Keratinocyte (primary cell): Measurements from ENCODE around the gene DTL. TPM values are rescaled to one million over a fixed set of nuclear protein-coding genes. Genes with fewer than 3 reads are reported as not detected.

Experiments used
- DNase-seq: peaks from one replicate; pipeline ENCODE4 v3.0.0-alpha.2; 2011; ENCODE audit warnings: low read depth, missing footprints, low spot score
- FAIRE-seq: peaks from 2 replicates; lab custom pipeline; 2011; peaks lifted over from hg19 to GRCh38; lab: Jason Lieb, UNC
- H2AFZ ChIP-seq: 2 replicates; pipeline ENCODE4 v1.6.0; 2012; ENCODE audit warnings: low read length, control low read depth, inconsistent platforms; ENCODE audit not compliant: control insufficient read depth
- H3K27ac ChIP-seq: 2 replicates; pipeline ENCODE4 v1.5.1; 2011; ENCODE audit warnings: low read length; ENCODE audit not compliant: control insufficient read depth, insufficient read depth
- H3K27me3 ChIP-seq: 3 replicates; pipeline ENCODE4 v1.6.0; 2011; ENCODE audit warnings: low read length; ENCODE audit not compliant: control insufficient read depth, insufficient read depth; ENCODE audit errors: extremely low read depth
- H3K36me3 ChIP-seq, 2 experiments: 2 replicates in 1 of 2; 3 replicates in 1 of 2; pipeline ENCODE4 v1.5.1; 2011; ENCODE audit warnings: low read length in 2 of 2, mild to moderate bottlenecking in 1 of 2; ENCODE audit not compliant: control insufficient read depth in 2 of 2, insufficient read depth in 2 of 2; ENCODE audit errors: extremely low read depth in 1 of 2
- H3K4me1 ChIP-seq: 3 replicates; pipeline ENCODE4 v1.5.1; 2011; ENCODE audit warnings: low read length; ENCODE audit not compliant: control insufficient read depth, insufficient read depth; ENCODE audit errors: extremely low read depth
- H3K4me2 ChIP-seq: 3 replicates; pipeline ENCODE4 v1.6.0; 2011; ENCODE audit warnings: low read depth, low read length; ENCODE audit not compliant: control insufficient read depth, insufficient read depth; ENCODE audit errors: extremely low read depth
- H3K4me3 ChIP-seq, 3 experiments: fragments of 200-600 bp in 1 of 3; sonication (generic) in 1 of 3; 2 replicates in 2 of 3; 3 replicates in 1 of 3; pipeline ENCODE4 v1.5.1; 2011 to 2016; ENCODE audit warnings: low read length in 3 of 3, mild to moderate bottlenecking in 3 of 3, control low read depth in 2 of 3, inconsistent platforms in 1 of 3, low read depth in 1 of 3, mixed read lengths in 1 of 3, mixed run types in 1 of 3, moderate library complexity in 1 of 3; ENCODE audit not compliant: control insufficient read depth in 2 of 3, insufficient read depth in 2 of 3; ENCODE audit errors: extremely low read depth in 1 of 3
- H3K79me2 ChIP-seq: 2 replicates; pipeline ENCODE4 v1.6.0; 2012; ENCODE audit warnings: low read length; ENCODE audit not compliant: control insufficient read depth, insufficient read depth
- H3K9ac ChIP-seq: 3 replicates; pipeline ENCODE4 v1.6.0; 2011; ENCODE audit warnings: low read length; ENCODE audit not compliant: control insufficient read depth, insufficient read depth; ENCODE audit errors: extremely low read depth
- H3K9me1 ChIP-seq: 3 replicates; pipeline ENCODE4 v1.6.0; 2011; ENCODE audit warnings: low read length; ENCODE audit not compliant: control insufficient read depth, insufficient read depth; ENCODE audit errors: extremely low read depth
- H3K9me3 ChIP-seq: 2 replicates; pipeline ENCODE4 v1.5.1; 2012; ENCODE audit warnings: low read depth, low read length; ENCODE audit not compliant: control insufficient read depth
- H4K20me1 ChIP-seq: 3 replicates; pipeline ENCODE4 v1.6.0; 2011; ENCODE audit warnings: low read length; ENCODE audit not compliant: control insufficient read depth, insufficient read depth; ENCODE audit errors: extremely low read depth
- EZH2 ChIP-seq: IDR thresholded peaks from one replicate; pipeline ENCODE4 v1.6.1; 2012; ENCODE audit warnings: inconsistent platforms, mild to moderate bottlenecking, low read length, moderate library complexity
- dilution Hi-C: fragments of 300-500 bp; cut with MboI; formaldehyde crosslinking; loops from one replicate; pipeline ENCODE4 v1.7.0; 2020; ENCODE audit warnings: low sequenced_read_pairs; ENCODE audit not compliant: extremely low pct_ligation_motif_present
- polyA plus RNA-seq, 5 experiments: library from polyadenylated mRNA; depleted of rRNA in 3 of 5; stranded (reverse) in 3 of 5; stranded (forward) in 1 of 5; unstranded in 1 of 5; fragments of >200 nt; gene quantifications; 1 replicate in 1 of 5; 2 replicates in 3 of 5; 3 replicates in 1 of 5; pipeline versions ENCODE4 v1.2.1 to v1.2.3, GENCODE V29; 2011 to 2012; ENCODE audit warnings: missing spikeins in 2 of 5, low read depth in 1 of 5, low replicate concordance in 1 of 5
- TF ChIP-seq, protein P1 (sequence below), 3 experiments: IDR thresholded peaks in 1 of 3; conservative IDR thresholded peaks in 1 of 3; optimal IDR thresholded peaks in 1 of 3; 2 replicates in 2 of 3; 3 replicates in 1 of 3; pipeline versions ENCODE3 to v1.5.1; 2011; ENCODE audit warnings: low read length in 3 of 3, mild to moderate bottlenecking in 3 of 3, moderate library complexity in 2 of 3, control low read depth in 1 of 3, inconsistent platforms in 1 of 3; ENCODE audit not compliant: insufficient read depth in 2 of 3; ENCODE audit errors: extremely low read depth in 1 of 3

The DTL gene
- polyA plus RNA-seq, 1 donor (not counting 4 experiments of a cell fraction or from before 2014, with no cell fraction given): 9.3 TPM

DNA sequence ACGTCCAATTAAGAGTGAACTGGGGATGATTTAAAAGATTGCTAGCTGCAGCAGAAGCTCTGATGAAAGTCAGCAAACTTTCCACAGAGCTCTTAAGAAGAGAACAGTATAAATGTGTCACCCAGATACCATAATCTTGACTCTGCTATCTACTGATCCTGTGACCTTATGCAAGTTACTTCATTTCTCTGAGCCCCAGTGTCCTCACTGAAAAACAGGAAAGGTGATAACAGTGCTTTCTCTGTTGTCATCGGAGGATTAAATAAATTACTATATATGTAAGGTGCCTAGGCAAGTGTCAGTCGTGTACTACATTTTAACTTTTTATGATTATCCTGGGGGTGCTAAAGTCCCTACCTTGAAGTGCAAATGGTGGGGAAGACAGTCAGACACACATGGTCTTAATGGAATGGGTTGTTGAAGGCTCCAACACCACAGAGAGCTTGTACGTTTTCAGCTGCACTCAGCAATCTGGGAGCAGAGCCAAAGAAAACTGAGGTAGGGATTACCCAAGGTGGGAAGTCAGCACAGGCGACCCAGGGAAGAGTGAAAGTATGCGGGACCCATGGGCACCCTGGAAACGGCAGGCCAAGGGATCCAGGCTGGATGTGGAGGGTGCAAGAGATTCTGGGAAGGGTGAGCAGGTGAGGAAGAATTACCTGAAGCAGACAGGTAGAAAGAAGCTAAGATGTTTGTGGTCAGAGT is 82.8 kb downstream of the DTL start:
- FAIRE-seq (no peak), DNase-seq (no peak)
- H3K4me3 ChIP-seq: no peak overlapping the region
- H3K27ac ChIP-seq: no peak overlapping the region
- no peak overlapping the region for H2AFZ ChIP-seq
- H3K27me3 ChIP-seq: no peaks in the 10 kb centered on the region
- TF ChIP-seq EZH2: no peak
- TF ChIP-seq, protein P1, sequence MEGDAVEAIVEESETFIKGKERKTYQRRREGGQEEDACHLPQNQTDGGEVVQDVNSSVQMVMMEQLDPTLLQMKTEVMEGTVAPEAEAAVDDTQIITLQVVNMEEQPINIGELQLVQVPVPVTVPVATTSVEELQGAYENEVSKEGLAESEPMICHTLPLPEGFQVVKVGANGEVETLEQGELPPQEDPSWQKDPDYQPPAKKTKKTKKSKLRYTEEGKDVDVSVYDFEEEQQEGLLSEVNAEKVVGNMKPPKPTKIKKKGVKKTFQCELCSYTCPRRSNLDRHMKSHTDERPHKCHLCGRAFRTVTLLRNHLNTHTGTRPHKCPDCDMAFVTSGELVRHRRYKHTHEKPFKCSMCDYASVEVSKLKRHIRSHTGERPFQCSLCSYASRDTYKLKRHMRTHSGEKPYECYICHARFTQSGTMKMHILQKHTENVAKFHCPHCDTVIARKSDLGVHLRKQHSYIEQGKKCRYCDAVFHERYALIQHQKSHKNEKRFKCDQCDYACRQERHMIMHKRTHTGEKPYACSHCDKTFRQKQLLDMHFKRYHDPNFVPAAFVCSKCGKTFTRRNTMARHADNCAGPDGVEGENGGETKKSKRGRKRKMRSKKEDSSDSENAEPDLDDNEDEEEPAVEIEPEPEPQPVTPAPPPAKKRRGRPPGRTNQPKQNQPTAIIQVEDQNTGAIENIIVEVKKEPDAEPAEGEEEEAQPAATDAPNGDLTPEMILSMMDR (optimal IDR thresholded peaks at IDR 0.05 in 1 of 3, IDR thresholded peaks at IDR 0.05 in 1 of 3, conservative IDR thresholded peaks at IDR 0.05 in 1 of 3; ENCODE audit: extremely low read depth in 1 of 3, insufficient read depth in 2 of 3, low read length in 3 of 3): no peak
- no peaks in the 10 kb centered on the region for H3K36me3 ChIP-seq
- no peak overlapping the region for H3K4me2 ChIP-seq
- H3K9ac ChIP-seq: no peak overlapping the region
- H3K9me3 ChIP-seq: no peaks in the 10 kb centered on the region
- no peaks in the 10 kb centered on the region for H4K20me1 ChIP-seq
- dilution Hi-C loops: no loop called here
- H3K9me1 ChIP-seq: no peaks in the 10 kb centered on the region
- H3K4me1 ChIP-seq: no peaks in the 10 kb centered on the region
- H3K79me2 ChIP-seq: no peaks in the 10 kb centered on the region

- Histone ChIP-seq H3K27me3 (no peaks in the 10 kb centered on the region), H2AFZ (no peak overlapping the region), H3K36me3 (no peaks in the 10 kb centered on the region), H3K9me1 (no peaks in the 10 kb centered on the region), H3K27ac (no peak overlapping the region), H3K4me1 (no peaks in the 10 kb centered on the region), H3K9ac (no peak overlapping the region), H3K9me3 (no peaks in the 10 kb centered on the region), H3K4me3 (no peak overlapping the region), H3K79me2 (no peaks in the 10 kb centered on the region), H4K20me1 (no peaks in the 10 kb centered on the region), H3K4me2 (no peak overlapping the region)
- no peak for DNase-seq
- dilution Hi-C loops: no loop called here
- TF ChIP-seq EZH2: no peak
- TF ChIP-seq, protein P1 (optimal IDR thresholded peaks at IDR 0.05 in 1 of 3, IDR thresholded peaks at IDR 0.05 in 1 of 3, conservative IDR thresholded peaks at IDR 0.05 in 1 of 3; ENCODE audit: extremely low read depth in 1 of 3, insufficient read depth in 2 of 3, low read length in 3 of 3): no peak
- no peak for FAIRE-seq
Observed at GRCh38 chr1:212118872-212119260, 83.3 kb downstream of the DTL start.
